T1000 (cell line): ENCODE measurements around the gene COMMD6.

ENCODE experiments used
- DNase-seq: peaks from one replicate; lab custom pipeline; 2025; ENCODE audit warnings: mixed read lengths; lab: John Stamatoyannopoulos, UW

The COMMD6 gene

GRCh38 chr13:75482070-75482819 lies 55.4 kb downstream of the COMMD6 start, which contains the start of gene TBC1D4:
Gene TBC1D4, minus strand, starts transcription at chr13:75482169. Its CDS starts 402 bp downstream, at chr13:75481767.
- peak; percentile 47 for DNase-seq

- no peak for DNase-seq
These were observed 56.2 kb downstream of the COMMD6 start for GRCh38 chr13:75481176-75482069.

GRCh38 chr13:75480671-75481175 lies 56.9 kb downstream of the COMMD6 start:
- no peak for DNase-seq

- DNase-seq, result no peak
These were observed 58.4 kb downstream of the COMMD6 start for GRCh38 chr13:75479102-75479740.

GRCh38 chr13:75478659-75479058 lies 59.0 kb downstream of the COMMD6 start:
- no peak for DNase-seq
